IPS DF 4.7 (cell line): ENCODE measurements around the gene TMEM253.
A peak's percentile ranks its signal among the peaks of the same experiment; 100 is the strongest.

Source experiments
- DNase-seq: peaks from one replicate; pipeline ENCODE4 v3.0.0-alpha.2; 2013; ENCODE audit warnings: low spot score; ENCODE audit errors: extremely low read depth

The TMEM253 gene

DNA sequence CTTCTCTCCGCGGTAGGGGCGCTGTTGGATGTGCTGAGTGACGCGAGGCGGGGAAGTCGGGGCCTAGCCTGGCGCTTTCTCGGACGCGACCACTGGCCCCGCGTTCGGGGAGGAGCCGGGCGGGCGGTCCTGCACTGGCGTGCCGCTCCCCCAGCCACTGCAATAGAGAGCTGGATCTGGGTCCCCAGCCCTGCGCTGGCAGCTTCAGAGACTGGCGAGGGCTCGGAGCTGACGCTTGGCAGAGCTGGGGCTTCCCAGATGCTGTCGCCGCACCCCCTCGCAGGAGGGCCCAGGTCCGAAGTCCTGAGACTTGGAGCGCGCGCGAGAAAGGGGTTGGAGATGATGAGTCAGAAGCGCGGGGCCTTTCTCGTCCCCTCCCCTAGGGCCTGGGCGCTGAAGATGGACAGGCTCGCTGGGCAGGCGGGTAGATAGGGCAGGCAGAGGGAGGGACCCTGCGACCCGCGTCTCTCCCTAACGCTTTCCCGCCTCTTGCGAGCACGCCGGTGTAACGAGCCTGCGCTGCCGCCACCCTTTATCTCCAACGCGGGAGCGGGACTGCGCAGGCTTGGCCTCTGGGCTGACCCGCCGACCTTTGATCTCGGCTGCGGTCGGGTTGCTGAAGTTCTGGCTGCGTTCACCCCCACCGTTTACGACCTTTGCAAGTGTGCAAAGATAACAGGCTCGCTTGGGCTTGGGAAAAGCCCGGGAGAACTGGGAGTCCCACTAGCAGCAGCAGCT is 3.0 kb downstream of the TMEM253 start:
- peak; percentile 76 for DNase-seq

DNA sequence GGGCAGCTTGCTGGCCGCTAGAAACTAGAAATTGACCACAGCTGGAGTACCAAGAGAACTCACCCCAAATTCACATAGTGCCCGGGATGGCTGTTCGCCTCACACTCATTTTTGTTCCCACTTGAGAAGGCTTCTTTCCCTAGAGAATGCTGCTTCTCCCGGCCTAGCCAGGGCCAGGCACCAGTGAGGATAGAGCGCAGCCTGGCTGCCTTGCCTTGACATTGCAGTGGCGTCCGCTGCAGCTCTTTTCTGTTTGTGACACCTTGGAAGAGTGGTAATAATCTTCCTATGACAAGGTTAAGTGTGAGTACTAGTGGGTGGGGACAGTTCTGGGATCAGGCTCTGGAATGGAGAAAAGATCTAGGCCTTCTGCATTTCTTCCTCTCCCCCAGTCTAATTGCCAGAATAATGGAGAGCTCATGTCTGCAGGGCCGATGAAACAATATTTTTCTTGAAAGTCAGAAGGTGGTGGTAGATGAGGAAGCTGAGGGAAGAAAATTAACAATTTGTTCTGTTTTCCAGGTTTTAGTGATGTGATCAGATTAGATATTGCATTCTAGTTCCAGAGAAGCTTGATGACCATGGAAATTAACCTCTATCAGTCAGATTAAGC is 3.7 kb downstream of the TMEM253 start:
- DNase-seq: no peak

DNA sequence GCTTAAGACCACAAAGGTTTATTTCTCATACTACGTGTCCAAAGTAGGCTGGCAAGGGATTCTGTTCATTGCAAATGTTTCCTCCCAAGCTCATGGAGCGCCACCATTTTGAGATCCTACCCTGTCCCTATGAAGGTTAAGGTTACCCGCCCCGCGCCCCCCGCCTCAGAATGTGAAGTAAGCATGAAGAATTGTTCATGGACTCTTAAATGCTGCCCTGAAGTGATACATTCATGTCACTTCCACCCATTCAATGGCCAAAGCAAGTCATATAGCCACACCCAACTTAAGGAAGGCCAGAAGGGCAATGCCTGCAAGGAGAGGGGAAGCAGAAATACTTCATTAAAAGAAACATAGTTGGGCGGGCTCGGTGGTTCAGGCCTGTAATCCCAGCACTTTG is 4.2 kb downstream of the TMEM253 start:
- DNase-seq: no peak

DNA sequence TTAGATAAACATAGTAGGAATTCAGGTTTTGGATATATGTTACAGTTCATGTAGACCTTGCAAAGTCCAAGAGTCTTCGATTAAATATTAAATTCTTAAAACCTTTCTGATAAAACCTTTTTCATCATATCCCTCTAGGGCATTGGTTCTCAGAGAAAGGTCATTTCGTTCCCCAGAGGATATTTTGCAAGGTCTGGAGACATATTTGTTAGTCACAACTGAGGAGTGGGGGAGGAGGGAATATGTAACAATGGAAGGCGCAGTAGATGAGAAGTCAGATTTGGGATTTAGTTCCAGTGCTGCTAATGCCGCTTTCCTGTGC is 5.3 kb downstream of the TMEM253 start:
- DNase-seq: no peak

DNA sequence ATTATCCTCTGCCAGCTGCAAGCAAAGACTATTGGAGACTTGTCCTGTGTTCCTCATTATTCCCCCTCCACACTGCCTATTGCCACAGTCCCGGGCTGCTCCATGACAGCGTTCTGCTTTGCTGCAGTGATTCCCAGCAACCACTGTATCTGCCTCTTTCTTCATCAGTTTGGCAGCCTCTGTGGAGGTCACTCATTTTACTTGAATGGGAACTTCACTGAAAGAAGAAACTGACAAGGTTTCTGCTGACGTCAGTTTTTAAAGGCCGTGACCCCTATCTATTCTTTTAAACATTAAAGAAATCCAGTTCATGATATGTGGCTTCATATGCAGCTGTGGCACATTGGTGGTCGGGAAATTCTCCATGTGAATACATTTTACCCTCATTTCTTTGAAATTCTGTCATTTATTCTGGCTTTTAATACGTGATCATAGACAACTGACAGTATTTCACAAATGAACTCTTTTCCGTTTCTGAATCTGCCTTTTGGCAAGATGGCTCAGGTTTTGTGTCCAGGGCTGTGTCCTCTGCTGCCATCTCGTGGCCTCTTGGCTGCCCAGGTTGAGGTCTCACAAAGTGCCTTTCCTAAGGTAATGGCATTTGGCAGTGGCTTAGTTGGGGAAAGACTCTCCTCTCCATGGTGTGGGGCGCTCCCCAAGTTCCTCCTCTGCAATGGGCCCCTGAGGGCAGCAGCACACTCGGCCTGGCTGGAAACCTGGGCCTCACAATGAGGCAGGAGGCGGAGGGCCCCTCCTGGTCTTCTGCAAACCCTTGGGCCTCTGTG is 5.8 kb downstream of the TMEM253 start:
- no peak for DNase-seq

DNA sequence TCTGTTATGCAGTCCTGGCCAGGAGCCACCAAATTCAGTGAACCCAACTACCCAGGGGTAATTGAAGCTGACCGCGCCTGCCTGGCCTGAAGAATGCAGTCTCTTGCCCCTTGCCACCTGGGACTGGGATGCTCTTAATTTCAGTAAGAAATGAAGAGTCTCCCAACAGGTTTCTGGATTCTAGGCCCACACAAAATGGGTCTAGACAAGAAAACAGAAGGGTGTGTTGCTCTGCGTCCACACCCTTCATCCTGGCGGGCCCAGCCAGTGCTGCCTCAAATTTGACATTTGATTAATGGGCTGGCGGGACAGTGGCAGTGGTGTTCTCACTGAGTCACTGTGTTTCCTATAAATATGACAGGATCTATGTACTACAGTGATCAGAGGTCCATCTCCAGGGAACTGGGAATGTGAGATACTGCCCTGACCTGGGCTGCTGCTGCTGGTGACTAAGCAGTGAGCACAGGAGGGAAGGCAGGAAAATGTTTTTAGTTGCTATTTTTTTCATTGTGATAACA is 6.5 kb downstream of the TMEM253 start:
- DNase-seq: no peak

DNA sequence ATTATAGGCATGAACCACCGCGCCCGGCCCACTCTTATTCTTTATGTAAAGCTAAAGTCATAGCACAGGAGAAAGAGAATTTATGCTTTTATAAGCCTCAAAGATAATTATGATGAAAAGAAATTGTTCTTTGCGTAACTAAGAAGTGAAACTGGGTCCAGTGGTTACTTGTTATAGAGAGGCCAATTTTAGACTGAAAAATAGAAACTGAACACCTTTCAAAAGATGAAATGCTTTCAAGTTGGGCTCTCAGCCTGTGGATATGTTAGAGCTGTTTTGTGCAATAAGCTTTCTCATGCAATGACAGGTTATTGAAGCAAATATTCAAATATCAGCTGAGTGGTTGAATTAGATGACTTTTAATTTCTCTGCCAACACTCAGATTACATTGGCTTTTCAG is 7.9 kb downstream of the TMEM253 start:
- no peak for DNase-seq

DNA sequence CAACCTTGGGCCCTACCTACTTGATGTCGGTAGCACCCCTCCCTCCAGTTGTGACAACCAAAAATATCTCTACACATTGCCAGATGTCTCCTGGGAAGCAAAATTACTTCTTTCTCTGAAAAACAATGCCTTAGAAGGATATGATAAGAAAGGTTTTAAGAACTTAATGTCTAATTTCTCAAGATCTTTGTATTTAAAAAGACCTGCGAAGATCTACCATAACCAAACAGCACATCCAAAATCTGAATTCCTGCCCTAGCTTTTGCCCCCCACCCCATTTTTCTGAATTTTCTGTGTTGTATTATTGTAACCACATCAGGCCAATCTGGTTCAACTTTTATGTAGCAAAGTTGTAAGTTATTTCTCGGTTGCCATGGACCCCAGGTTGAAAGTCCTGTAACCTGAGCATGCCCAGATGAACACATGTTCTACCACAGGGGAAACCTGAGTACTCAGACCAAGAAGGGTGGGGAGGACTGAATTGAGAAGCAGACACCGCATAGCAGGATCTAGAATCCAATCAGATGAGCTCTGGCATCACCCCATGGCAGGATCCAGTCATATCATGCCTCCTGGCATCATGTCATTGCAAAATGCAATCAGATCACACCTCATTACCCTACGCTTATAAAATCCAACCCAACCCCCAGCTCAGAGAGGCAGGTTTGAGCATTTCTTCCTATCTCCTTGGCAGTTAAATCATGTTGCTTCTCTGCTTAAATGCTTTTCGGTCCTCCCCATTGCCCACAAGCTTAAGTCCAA is 8.7 kb downstream of the TMEM253 start:
- DNase-seq: no peak

DNA sequence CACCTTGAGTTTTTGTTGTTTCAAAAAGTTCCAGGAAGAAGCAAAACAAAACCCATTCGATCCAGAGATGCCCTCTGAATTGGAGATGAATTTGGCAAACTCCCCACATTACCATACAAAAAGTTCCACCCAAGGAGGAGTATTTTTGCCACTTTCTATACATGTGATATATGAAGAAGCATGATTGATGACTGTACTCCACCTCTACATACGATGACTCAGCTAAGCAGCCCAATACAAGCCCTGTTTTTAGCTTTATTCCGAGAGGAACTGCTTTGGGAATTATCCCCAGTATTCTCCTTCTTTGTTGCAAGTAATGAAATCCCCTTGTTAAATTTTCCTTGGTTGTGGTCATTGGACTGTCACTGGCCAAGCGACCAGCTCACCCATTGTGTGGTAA is 11.4 kb downstream of the TMEM253 start:
- DNase-seq: no peak

DNA sequence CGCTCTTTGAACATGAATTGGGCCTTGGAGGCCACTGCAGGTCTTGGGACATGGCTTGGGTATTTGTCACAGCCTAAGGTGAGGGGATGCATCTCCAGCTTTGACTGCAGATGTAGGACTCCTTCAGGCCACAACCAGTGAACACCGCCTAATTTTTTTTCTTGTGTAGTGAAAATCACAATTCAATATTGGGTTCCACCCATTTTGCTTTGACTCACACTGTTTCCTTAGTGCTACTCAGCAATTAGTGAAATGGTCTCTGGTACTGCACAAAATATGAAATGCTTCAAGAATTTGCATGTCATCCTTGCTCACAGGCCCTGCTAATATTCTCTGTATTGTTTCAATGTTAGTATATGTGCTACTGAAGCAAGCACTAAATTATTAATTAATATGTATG is 12.5 kb downstream of the TMEM253 start:
- no peak for DNase-seq

DNA sequence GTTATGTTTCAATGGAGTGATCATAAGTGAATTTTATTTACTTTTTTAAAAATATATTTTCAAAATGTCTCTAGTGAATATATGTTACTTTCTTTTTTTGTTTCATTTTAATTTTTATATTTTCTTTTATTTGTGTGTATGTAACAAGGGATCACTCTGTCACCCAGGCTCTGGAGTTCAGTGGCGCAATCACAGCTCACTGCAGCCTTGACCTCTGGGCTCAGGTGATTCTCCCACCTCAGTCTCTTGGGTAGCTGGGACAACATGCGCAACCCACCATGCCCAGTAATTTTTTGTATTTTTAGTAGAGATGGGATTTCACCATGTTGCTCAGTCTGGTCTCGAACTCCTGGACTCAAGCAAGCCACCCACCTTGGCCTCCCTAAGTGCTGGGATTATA is 18.1 kb downstream of the TMEM253 start:
- DNase-seq: no peak

DNA sequence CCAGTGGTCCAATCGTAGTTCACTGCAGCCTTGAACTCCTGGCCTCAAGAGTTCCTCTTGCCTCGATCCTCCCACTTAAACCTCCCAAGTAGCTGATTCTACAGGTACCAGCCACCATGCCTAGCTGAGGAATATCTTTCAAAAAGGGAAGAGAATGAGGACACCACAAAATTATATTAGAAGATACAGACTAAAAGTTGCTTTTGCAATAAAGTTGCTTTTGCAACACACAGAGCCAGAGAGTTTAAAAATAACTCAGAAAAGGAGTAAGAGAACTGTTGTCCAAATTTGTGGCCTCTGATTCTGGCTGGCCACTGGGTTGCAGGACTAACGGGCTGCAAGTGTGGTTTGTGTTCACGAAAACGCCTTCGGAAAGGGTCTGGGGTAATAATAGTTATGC is 19.8 kb downstream of the TMEM253 start:
- DNase-seq: no peak

DNA sequence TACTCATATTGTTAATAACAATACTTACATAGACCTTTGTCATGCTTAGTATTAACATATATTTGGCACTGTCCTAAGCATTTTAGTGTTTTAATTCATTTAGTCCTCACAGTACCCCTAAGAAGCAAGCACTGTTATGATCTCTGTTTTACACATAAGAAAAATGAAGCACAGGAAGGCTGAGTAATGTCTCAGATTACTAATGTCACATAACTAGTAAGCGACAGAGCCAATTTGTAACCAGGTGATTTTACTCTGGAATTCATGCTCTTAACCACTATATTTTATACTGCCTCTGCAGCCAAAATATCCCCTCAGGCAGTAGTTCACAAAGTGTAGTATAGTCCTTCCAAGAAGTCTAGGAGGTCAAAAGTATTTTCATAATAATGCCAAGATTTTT is 20.3 kb downstream of the TMEM253 start:
- DNase-seq: no peak

DNA sequence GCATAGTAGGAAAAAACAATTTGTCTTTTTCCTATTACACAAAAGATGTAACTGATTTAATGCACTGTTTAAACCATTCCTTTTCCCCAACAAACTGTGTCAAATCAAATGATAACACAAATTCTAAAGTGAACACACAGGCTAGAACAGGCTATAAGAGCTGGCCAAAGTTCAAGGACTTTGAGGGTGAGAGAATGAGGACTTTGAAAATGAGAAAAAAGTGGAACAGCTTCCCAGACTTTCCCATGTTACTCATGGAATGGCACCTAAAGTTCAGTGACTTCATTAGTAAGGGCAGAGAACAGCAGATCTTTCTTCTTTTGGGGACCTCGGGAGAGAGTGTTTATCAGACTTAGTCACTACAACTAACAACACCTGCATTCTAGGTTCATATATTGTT is 22.6 kb downstream of the TMEM253 start:
- DNase-seq: no peak

DNA sequence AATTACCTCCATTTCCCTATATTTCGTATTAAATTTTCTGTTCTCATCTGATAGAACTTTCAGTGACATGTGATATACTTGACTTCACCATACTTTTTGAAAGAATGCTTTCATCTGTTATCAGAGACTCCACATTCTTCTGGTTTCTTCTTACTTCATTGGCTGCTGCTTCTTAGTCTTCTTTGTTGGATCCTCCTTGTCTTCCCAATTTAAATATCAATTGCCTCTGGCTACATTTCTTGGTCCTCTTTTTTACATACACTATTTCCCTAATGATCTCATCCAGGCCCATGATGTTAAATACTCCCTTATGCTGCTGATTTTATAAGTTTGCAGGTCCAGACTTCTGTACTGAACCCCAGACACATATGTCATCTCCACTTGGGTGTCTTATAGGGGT is 33.0 kb downstream of the TMEM253 start:
- DNase-seq: no peak

DNA sequence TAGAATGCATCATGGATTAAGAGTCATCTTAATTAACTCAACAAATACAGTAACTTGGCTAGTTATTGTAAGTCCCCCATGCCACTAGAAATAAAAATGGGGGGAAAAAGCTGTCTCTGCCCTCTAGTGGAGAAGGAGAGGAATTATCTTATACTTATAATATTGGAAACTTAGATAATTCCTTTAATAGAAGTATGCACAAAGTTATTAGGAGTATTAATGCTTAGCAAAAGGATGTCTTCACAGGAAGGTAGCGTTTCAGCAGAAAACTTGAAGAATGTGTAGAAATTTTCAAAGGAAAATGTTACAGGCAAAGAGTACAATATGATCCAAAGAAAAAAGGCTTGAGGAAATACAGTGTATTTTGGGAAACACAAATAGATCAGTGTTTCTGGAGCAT is 35.2 kb downstream of the TMEM253 start:
- no peak for DNase-seq

DNA sequence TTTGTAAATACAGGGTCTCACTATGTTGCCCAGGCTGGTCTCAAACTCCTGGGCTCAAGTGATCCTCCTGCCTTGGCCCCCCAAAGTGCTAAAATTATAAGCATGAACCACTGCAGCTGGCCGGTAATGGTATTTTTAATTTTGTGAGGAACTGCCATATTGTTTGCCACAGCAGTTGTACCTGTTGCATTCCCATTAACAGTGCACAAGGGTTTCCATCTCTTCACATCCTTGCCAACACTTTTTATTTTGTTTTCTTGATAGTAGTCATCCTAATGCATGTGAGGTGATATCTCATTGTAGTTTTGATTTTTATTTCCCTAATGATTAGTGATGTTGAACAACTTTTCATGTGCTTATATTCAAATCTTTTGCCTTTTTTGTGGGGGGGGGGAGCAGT is 41.5 kb downstream of the TMEM253 start:
- no peak for DNase-seq

DNA sequence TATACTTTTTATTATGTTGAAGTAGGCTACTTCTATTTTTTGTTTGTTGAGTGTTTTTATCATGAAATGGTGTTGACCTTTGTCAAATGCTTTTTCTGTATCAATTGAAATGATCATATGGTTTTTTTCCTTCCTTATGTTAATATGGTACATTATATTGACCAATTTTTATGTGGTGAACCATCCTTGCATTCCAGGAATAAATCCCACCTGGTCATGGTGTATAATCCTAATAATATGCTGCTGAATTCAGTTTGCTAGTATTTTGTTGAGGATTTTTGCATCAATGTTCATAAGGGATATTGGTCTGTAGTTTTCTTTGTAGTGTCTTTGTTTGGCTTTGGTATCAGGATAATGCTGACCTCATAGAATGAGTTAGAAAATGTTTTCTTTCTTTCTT is 44.6 kb downstream of the TMEM253 start:
- no peak for DNase-seq

DNA sequence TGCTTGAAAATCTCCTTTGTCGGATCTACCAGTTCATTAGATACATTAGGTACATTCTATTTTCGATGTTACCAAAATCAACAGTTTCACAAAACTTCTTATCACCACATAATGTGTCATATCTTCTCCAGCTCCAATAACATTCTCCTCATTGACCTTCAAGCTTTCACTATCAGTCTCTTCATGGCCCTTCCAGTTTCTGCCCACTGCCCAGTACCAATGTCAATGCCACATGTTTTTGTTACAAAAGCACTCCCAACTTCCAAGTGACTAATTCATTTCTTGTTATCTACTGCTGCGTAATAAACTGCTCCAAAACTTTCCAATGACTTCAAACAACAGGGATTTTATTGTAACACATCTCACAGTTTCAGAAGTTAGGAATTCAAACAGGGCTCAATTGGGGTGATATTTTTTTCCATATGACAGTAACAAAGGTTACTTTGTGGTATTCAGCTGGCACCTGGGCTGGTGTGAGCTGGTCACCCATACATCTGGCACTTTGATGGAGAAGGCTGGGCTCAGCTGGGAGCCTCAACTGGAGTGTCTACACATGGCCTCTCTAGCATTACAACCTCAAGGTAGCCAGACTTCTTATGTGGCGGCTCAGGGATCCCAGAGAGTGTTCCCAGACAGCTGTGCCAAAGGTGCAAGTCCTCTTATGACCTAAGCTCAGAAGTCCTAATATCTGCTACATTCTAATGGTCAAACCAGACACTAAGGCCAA is 48.9 kb downstream of the TMEM253 start:
- no peak for DNase-seq
